GM18502 (cell line): ENCODE results near the gene CCL24.
"Not testable (repeated sequence)": the region's sequence is repeated elsewhere in the genome, so short reads cannot be mapped to it uniquely, and the experiment has no call there.

Experiments
- ATAC-seq: cut with Tn5 transposase; IDR thresholded peaks from one replicate; pipeline ENCODE4 v1.9.1; 2021; ENCODE audit warnings: mild to moderate bottlenecking; ENCODE audit not compliant: unreplicated experiment, poor library complexity

CCL24 gene

GRCh38 chr7:75788154-75788847 lies 25.3 kb downstream of the CCL24 start:
- ATAC-seq, result not testable (repeated sequence)

GRCh38 chr7:75783058-75783457 lies 30.5 kb downstream of the CCL24 start:
- not testable (repeated sequence) for ATAC-seq

- ATAC-seq, result not testable (repeated sequence)
These were observed 32.8 kb downstream of the CCL24 start for GRCh38 chr7:75780647-75781273.

GRCh38 chr7:75779516-75779915 lies 34.1 kb downstream of the CCL24 start:
- not testable (repeated sequence) for ATAC-seq

- not testable (repeated sequence) for ATAC-seq
These were observed 34.6 kb downstream of the CCL24 start for GRCh38 chr7:75779035-75779434.

- ATAC-seq, result no peak
These were observed 37.2 kb downstream of the CCL24 start for GRCh38 chr7:75776295-75776971.

GRCh38 chr7:75773958-75774357 lies 39.6 kb downstream of the CCL24 start:
- not testable (repeated sequence) for ATAC-seq

- ATAC-seq, result no peak
These were observed 41.2 kb downstream of the CCL24 start, which contains the start of gene CCL26 for GRCh38 chr7:75772081-75773077. CCL26 (minus strand) TSS chr7:75772211; CDS start chr7:75772176, 35 bp downstream.

- no peak for ATAC-seq
These were observed 42.4 kb downstream of the CCL24 start for GRCh38 chr7:75771224-75771623.

- no peak for ATAC-seq
These were observed 51.2 kb downstream of the CCL24 start for GRCh38 chr7:75762350-75762917.

GRCh38 chr7:75761801-75762200 lies 51.8 kb downstream of the CCL24 start:
- not testable (repeated sequence) for ATAC-seq
